Karpas-422 (cell line): Measurements from ENCODE around the gene SELENOI. TPM values are rescaled to one million over a fixed set of nuclear protein-coding genes. Genes with fewer than 3 reads are reported as not detected.
"Not testable (repeated sequence)": the region's sequence is repeated elsewhere in the genome, so short reads cannot be mapped to it uniquely, and the experiment has no call there.

ENCODE experiments used
- DNase-seq: peaks from one replicate; pipeline ENCODE4 v3.0.0-alpha.2; 2015
- H2AFZ ChIP-seq: fragments of 200-600 bp; sonication (generic); 2 replicates; pipeline ENCODE4 v1.6.1; 2014; ENCODE audit warnings: antibody characterized with exemption, low read length, mixed read lengths
- H3K27ac ChIP-seq: fragments of 200-600 bp; sonication (generic); 2 replicates; pipeline ENCODE4 v1.5.1; 2014; ENCODE audit warnings: mild to moderate bottlenecking, low read length, moderate library complexity
- H3K27me3 ChIP-seq: fragments of 200-600 bp; sonication (generic); 2 replicates; pipeline ENCODE4 v1.6.1; 2014; ENCODE audit warnings: low read length, mixed read lengths
- H3K36me3 ChIP-seq: fragments of 200-600 bp; sonication (generic); 2 replicates; pipeline ENCODE4 v1.6.1; 2014; ENCODE audit warnings: low read length, mixed read lengths; ENCODE audit not compliant: insufficient read depth
- H3K4me1 ChIP-seq: fragments of 200-600 bp; sonication (generic); 2 replicates; pipeline ENCODE4 v1.6.1; 2014; ENCODE audit warnings: mild to moderate bottlenecking, low read length, mixed read lengths
- H3K4me2 ChIP-seq: fragments of 200-600 bp; sonication (generic); 2 replicates; pipeline ENCODE4 v1.6.1; 2014; ENCODE audit warnings: low read length, low read depth, mild to moderate bottlenecking; ENCODE audit not compliant: poor library complexity, severe bottlenecking
- H3K4me3 ChIP-seq: fragments of 200-600 bp; sonication (generic); 2 replicates; pipeline ENCODE4 v1.5.1; 2014; ENCODE audit warnings: mild to moderate bottlenecking, antibody characterized with exemption, low read length, mixed read lengths
- H3K79me2 ChIP-seq: fragments of 200-600 bp; sonication (generic); 2 replicates; pipeline ENCODE4 v1.6.1; 2014; ENCODE audit warnings: mild to moderate bottlenecking, low read length, mixed read lengths
- H3K9ac ChIP-seq: fragments of 200-600 bp; sonication (generic); 2 replicates; pipeline ENCODE4 v1.6.0; 2014; ENCODE audit warnings: low read length
- H3K9me2 ChIP-seq: fragments of 200-600 bp; sonication (generic), shearing (Covaris generic); replicated peaks from 2 replicates; pipeline ENCODE4 v1.6.0; 2014; ENCODE audit warnings: mild to moderate bottlenecking, low read length, moderate library complexity; ENCODE audit not compliant: insufficient read depth
- H3K9me3 ChIP-seq: fragments of 300-700, 200-600 bp; sonication (generic); 2 replicates; pipeline ENCODE4 v1.6.1; 2014; ENCODE audit warnings: low read length, mixed read lengths
- H4K20me1 ChIP-seq: fragments of 200-600 bp; sonication (generic); 2 replicates; pipeline ENCODE4 v1.6.1; 2014; ENCODE audit warnings: mild to moderate bottlenecking, antibody characterized with exemption, low read length, low read depth; ENCODE audit not compliant: insufficient read depth
- total RNA-seq: library from RNA; depleted of rRNA; stranded (reverse); fragments of >200 nt; shearing (Covaris generic); gene quantifications from 2 replicates; pipeline ENCODE4 v1.2.3, GENCODE V29; 2014; ENCODE audit warnings: low replicate concordance

The SELENOI gene
- total RNA-seq, 1 experiment from 2014 or later: 31.3 TPM

DNA sequence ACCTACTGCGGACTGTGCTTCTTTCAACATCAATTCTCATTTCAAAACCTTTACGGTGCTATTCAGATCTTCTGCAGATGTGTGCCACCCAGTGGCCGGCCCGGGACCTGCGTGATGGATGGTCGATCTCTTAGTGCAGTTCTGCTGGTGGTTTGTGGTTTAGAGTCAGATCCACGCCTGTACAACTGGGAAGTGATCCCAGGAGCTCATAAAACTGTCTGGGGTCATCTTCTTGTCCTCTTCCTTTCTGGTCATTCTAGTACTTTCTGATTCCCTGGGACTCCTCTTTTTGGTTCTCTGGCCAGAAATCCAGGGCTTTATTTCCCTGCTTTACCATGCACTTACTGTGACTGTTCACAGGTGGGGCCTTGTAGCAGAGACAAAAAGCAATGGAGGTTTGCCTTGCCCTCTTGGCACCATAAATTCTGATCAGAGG, 15.8 kb upstream of the SELENOI start:
- no peak overlapping the region for H3K9ac ChIP-seq
- no peak overlapping the region for H3K4me2 ChIP-seq
- no peaks in the 10 kb centered on the region for H3K27me3 ChIP-seq
- H3K79me2 ChIP-seq: no peaks in the 10 kb centered on the region
- H3K4me1 ChIP-seq: no peaks in the 10 kb centered on the region
- H3K9me3 ChIP-seq: no peaks in the 10 kb centered on the region
- H3K4me3 ChIP-seq: no peak overlapping the region
- DNase-seq: peak; percentile 90
- no peaks in the 10 kb centered on the region for H3K9me2 ChIP-seq
- no peaks in the 10 kb centered on the region for H3K36me3 ChIP-seq
- no peak overlapping the region for H3K27ac ChIP-seq
- no peak overlapping the region for H2AFZ ChIP-seq
- H4K20me1 ChIP-seq: no peaks in the 10 kb centered on the region

DNA sequence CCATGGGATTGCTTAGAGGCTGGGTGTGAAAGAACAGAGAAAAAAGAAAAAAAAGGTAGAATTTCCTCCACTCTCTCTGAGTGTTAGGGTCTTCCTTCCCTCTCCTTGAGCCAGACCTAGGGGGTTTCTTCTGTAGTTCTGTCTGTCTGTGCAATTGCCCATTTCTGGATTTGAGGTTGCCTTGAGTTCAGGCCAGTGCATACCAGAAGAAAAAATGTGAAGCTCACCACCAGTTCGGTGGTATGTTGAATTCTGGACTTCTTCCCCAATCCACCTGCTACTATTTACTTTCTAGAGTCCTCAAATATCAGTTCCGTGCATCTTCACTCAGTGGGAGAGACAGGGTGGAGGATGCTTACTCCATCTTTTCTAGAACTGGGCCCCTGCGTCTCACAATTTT, 15.3 kb upstream of the SELENOI start:
- H3K4me1 ChIP-seq: no peaks in the 10 kb centered on the region
- H3K9ac ChIP-seq: no peak overlapping the region
- no peaks in the 10 kb centered on the region for H3K27me3 ChIP-seq
- H2AFZ ChIP-seq: no peak overlapping the region
- no peak overlapping the region for H3K4me2 ChIP-seq
- no peaks in the 10 kb centered on the region for H4K20me1 ChIP-seq
- no peaks in the 10 kb centered on the region for H3K9me2 ChIP-seq
- H3K9me3 ChIP-seq: no peaks in the 10 kb centered on the region
- no peak overlapping the region for H3K27ac ChIP-seq
- no peak for DNase-seq
- H3K79me2 ChIP-seq: no peaks in the 10 kb centered on the region
- no peaks in the 10 kb centered on the region for H3K36me3 ChIP-seq
- no peak overlapping the region for H3K4me3 ChIP-seq

DNA sequence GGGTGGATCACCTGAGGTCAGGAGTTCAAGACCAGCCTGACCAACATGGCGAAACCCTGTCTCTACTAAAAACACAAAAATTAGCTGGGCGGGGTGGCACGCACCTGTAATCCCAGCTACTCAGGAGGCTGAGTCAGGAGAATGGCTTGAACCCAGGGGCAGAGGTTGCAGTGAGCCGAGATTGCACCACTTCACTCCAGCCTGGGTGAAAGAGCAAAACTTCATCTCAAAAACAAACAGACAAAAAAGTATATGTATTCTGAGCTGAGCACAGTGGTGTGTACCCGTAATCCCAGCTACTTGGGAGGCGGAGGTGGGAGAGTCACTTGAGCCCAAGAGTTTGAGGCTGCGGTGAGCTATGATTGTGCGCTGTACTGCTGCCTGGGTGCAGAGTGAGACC, 14.6 kb upstream of the SELENOI start:
- not testable (repeated sequence) for H3K4me1 ChIP-seq, H3K79me2 ChIP-seq, H3K27ac ChIP-seq, H3K27me3 ChIP-seq, H4K20me1 ChIP-seq, H3K9ac ChIP-seq, H3K9me3 ChIP-seq, H2AFZ ChIP-seq, H3K4me2 ChIP-seq, DNase-seq, H3K4me3 ChIP-seq, H3K9me2 ChIP-seq, H3K36me3 ChIP-seq

DNA sequence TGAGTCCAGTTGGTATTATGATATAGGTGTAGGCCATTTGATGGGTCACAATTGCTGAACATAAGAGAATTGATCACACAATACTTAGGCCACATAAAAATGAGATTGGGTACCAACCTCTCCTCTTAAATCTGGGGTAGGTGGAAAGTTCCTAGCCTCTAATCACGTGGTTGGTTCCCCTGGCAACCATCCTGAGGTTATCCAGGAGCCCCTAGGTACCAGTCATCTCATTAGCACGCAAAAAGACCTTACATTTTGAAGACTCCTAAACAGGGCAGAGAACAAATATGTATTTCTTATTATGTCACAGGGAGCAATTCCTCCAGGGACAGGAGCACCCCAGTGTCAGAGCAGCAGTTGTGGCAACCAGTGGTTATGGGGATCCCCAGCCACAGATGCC, 12.7 kb upstream of the SELENOI start:
- Histone ChIP-seq H4K20me1 (no peaks in the 10 kb centered on the region), H3K36me3 (no peaks in the 10 kb centered on the region), H3K4me2 (no peak overlapping the region), H3K79me2 (no peaks in the 10 kb centered on the region), H2AFZ (no peak overlapping the region), H3K9ac (no peak overlapping the region), H3K4me1 (no peaks in the 10 kb centered on the region), H3K27ac (no peak overlapping the region), H3K27me3 (no peaks in the 10 kb centered on the region), H3K9me2 (no peaks in the 10 kb centered on the region), H3K9me3 (no peaks in the 10 kb centered on the region), H3K4me3 (no peak overlapping the region)
- DNase-seq: no peak

DNA sequence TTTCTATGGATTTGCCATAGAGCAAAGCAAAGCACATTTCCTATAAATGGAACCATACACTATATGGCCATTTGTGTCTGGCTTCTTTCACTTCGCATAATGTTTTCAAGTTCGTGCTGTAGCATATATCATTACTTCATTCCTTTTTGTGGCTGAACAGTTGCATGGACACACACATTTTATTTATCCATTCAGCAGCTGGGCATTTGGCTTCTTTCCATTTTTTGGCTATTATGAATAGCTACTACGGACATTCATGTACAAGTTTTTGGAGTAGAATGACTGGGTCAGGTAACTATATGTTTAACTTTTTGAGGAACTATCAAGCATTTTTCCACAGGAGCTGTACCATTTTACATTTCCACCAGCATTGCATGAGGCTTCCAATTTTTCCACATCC, 10.7 kb upstream of the SELENOI start:
- H3K36me3 ChIP-seq: no peaks in the 10 kb centered on the region
- no peak overlapping the region for H3K27ac ChIP-seq
- no peaks in the 10 kb centered on the region for H3K79me2 ChIP-seq
- H3K9ac ChIP-seq: no peak overlapping the region
- no peak for DNase-seq
- H3K4me2 ChIP-seq: no peak overlapping the region
- no peaks in the 10 kb centered on the region for H3K9me3 ChIP-seq
- no peak overlapping the region for H2AFZ ChIP-seq
- H3K27me3 ChIP-seq: no peaks in the 10 kb centered on the region
- H3K4me3 ChIP-seq: no peak overlapping the region
- H4K20me1 ChIP-seq: no peaks in the 10 kb centered on the region
- H3K9me2 ChIP-seq: no peaks in the 10 kb centered on the region
- no peaks in the 10 kb centered on the region for H3K4me1 ChIP-seq

DNA sequence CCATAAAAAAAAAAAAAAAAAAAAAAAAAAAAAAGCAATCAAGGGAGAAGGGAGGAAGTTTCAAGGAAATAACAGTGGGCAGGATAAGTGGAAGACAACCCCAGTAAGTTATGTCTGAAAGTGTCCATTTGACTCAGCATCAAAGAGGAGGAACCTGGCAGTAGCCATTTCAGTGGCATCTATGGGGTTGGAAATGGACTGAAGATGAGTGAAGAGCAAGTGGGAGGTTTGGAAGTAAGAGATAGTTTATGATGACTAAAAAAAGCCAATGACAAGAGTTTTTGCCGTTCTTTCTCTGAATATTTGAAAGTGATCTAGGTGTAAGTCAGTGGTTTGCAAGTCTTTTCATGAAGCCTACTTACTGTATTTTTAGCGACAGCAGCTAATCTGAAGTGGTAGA, 9.2 kb upstream of the SELENOI start:
- no peaks in the 10 kb centered on the region for H3K36me3 ChIP-seq
- H3K9me3 ChIP-seq: no peaks in the 10 kb centered on the region
- H3K4me3 ChIP-seq: no peak overlapping the region
- no peaks in the 10 kb centered on the region for H3K27me3 ChIP-seq
- H3K9me2 ChIP-seq: no peaks in the 10 kb centered on the region
- H3K9ac ChIP-seq: no peak overlapping the region
- no peak overlapping the region for H3K27ac ChIP-seq
- no peak overlapping the region for H3K4me2 ChIP-seq
- H3K79me2 ChIP-seq: no peaks in the 10 kb centered on the region
- no peaks in the 10 kb centered on the region for H3K4me1 ChIP-seq
- H2AFZ ChIP-seq: no peak overlapping the region
- H4K20me1 ChIP-seq: no peaks in the 10 kb centered on the region
- DNase-seq: no peak

DNA sequence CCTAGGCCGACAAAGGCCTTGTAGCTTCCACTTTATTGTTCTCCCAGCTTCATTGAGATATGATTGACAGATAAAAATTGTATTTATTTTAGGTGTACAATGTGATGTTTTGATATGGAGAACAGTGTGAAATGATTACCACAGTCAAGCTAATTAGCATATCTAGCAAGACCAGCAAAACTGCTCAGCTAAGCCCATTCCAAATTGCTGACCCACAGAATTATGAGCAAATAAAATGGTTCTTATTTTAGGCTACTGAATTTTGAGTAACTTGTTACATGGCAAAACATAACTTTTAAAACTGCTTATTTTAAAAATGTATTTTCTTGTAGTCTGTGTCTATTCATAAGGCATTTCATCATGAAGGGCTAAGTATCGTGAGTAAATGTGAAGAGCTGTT, 8.6 kb upstream of the SELENOI start:
- H3K9me2 ChIP-seq: no peaks in the 10 kb centered on the region
- no peaks in the 10 kb centered on the region for H4K20me1 ChIP-seq
- DNase-seq: no peak
- no peak overlapping the region for H3K4me3 ChIP-seq
- H3K9ac ChIP-seq: no peak overlapping the region
- H3K4me2 ChIP-seq: no peak overlapping the region
- H3K4me1 ChIP-seq: no peaks in the 10 kb centered on the region
- no peaks in the 10 kb centered on the region for H3K27me3 ChIP-seq
- no peaks in the 10 kb centered on the region for H3K9me3 ChIP-seq
- H3K36me3 ChIP-seq: no peaks in the 10 kb centered on the region
- H3K79me2 ChIP-seq: no peaks in the 10 kb centered on the region
- no peak overlapping the region for H2AFZ ChIP-seq
- H3K27ac ChIP-seq: no peak overlapping the region

DNA sequence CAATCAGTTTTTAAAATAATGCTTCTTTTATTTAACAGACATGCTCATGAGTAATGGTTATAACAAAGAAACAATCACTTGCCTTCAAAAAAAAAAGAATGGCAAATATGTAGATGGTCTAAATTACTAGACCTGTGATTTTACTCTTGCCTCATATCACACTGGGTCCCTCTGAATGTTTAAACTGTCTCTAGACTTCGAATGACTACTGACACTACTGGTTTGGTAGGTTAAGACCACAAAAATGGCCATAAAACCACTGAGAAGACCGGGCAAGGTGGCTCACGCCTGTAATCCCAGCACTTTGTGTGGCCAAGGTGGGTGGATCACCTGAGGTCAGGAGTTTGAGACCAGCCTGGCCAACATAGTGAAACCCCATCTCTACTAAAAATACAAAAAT, 5.1 kb upstream of the SELENOI start:
- H3K9me3 ChIP-seq: no peaks in the 10 kb centered on the region
- H3K27me3 ChIP-seq: no peaks in the 10 kb centered on the region
- peaks cover 12% of the 10 kb centered on the region for H3K79me2 ChIP-seq
- no peaks in the 10 kb centered on the region for H3K36me3 ChIP-seq
- no peak for DNase-seq
- H4K20me1 ChIP-seq: no peaks in the 10 kb centered on the region
- H3K9me2 ChIP-seq: no peaks in the 10 kb centered on the region
- no peak overlapping the region for H3K4me2 ChIP-seq
- no peak overlapping the region for H3K9ac ChIP-seq
- H2AFZ ChIP-seq: no peak overlapping the region
- H3K4me3 ChIP-seq: no peak overlapping the region
- no peak overlapping the region for H3K27ac ChIP-seq
- peaks cover 10% of the 10 kb centered on the region for H3K4me1 ChIP-seq
